Neural crest cell (in vitro differentiated cells): ENCODE data around the gene UTP11. TPM values are rescaled to one million over a fixed set of nuclear protein-coding genes. Genes with fewer than 3 reads are reported as not detected.

Source experiments
- DNase-seq: peaks from one replicate; pipeline ENCODE4 v3.0.0; 2021; ENCODE audit warnings: low read depth, mixed read lengths, low spot score
- H3K27ac Mint-ChIP-seq: one replicate; pipeline ENCODE4 v1.8.0; 2021; ENCODE audit warnings: mild to moderate bottlenecking, mixed read lengths; ENCODE audit not compliant: unreplicated experiment
- H3K27me3 Mint-ChIP-seq: 2 replicates; pipeline ENCODE4 v1.8.0; 2021; ENCODE audit warnings: low read depth, mild to moderate bottlenecking, mixed read lengths
- H3K36me3 Mint-ChIP-seq: 2 replicates; pipeline ENCODE4 v1.8.0; 2021; ENCODE audit warnings: low read depth, mild to moderate bottlenecking, mixed read lengths
- H3K4me1 Mint-ChIP-seq: 2 replicates; pipeline ENCODE4 v1.8.0; 2021; ENCODE audit warnings: mixed read lengths
- H3K4me3 Mint-ChIP-seq: one replicate; pipeline ENCODE4 v1.8.0; 2021; ENCODE audit warnings: mild to moderate bottlenecking, mixed read lengths
- H3K9me3 Mint-ChIP-seq: 2 replicates; pipeline ENCODE4 v1.8.0; 2021; ENCODE audit warnings: mixed read lengths
- total RNA-seq: library from RNA; stranded (reverse); gene quantifications from 2 replicates; pipeline ENCODE4 v1.2.1, GENCODE V29; 2021
- TF ChIP-seq, protein P1 (sequence below): fragments of 200-600 bp; sonication (generic); conservative IDR thresholded peaks from 2 replicates; pipeline ENCODE4 v1.5.0; 2021; ENCODE audit warnings: antibody characterized with exemption, mild to moderate bottlenecking

The UTP11 gene
- total RNA-seq, 1 donor from 2014 or later, result 41.2 TPM

DNA sequence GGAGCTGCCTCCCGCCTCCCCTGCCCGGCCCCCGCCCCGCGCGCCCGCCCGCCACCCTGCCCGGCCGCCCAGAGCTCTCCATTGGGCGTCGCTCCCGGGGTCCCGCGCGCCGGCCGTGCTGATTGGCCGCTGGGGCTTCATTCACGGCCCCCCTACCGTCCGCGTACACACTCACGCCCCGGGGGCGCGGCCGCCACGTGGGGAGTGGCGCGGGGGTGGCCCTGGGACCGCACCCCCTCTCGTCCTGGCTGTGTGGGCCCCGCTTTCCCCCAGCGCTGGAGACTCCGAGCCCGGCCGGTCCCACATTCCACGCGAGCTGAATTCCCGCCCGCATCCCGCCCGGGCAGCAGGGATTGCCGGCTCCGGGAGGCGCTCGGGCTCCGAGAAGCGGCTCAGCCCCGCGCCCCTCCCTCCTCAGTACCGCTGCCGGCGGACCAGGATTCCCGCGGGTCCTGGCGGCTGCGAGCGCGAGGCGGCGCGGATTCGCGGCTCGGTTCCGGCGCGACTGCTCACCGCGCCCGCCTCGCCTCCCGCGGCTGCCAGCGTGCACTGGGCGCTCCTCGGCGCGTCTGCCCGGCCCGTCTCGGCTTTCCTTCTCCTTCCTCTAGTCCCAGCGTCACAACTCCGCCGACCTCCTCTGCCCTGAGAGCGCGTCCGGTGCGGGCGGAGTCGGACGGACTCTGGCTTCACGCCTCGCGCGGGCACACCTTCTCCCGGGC is 34.5 kb downstream of the UTP11 start:
- Mint-ChIP-seq H3K27ac (no peak overlapping the region), H3K4me1 (peaks cover 53% of the 10 kb centered on the region), H3K27me3 (peaks cover 77% of the 10 kb centered on the region), H3K9me3 (no peaks in the 10 kb centered on the region), H3K4me3 (peak overlapping the region; percentile 92), H3K36me3 (peaks cover 4% of the 10 kb centered on the region)
- DNase-seq, result peak; percentile 77
- TF ChIP-seq, protein P1, sequence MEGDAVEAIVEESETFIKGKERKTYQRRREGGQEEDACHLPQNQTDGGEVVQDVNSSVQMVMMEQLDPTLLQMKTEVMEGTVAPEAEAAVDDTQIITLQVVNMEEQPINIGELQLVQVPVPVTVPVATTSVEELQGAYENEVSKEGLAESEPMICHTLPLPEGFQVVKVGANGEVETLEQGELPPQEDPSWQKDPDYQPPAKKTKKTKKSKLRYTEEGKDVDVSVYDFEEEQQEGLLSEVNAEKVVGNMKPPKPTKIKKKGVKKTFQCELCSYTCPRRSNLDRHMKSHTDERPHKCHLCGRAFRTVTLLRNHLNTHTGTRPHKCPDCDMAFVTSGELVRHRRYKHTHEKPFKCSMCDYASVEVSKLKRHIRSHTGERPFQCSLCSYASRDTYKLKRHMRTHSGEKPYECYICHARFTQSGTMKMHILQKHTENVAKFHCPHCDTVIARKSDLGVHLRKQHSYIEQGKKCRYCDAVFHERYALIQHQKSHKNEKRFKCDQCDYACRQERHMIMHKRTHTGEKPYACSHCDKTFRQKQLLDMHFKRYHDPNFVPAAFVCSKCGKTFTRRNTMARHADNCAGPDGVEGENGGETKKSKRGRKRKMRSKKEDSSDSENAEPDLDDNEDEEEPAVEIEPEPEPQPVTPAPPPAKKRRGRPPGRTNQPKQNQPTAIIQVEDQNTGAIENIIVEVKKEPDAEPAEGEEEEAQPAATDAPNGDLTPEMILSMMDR, result no peak

DNA sequence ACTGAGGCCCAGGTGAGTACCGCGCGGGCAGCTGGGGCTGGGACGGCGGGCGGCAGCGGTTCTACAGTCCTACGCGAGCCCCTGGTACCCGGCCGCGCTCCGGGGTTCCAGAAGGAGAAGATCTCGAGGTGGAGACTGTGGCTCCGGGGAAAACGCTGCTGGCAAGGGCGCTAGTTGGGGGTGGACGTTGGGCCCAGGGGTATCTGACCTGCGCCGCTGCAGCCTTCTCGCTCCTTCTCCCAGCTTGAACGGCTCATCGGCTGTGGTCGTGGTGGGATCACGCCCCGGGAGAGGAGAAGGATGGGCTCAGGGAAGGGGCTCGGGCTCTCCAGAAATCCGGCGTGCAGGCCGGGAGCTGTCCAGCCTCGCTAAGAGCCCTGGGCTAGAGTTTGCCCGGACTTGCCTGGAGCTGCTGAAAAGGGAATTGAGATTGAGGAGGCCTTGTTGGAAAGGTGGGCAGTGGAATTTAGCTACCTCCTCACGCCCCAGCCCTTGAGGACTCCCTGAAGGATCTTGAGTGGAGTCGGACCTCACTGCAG is 35.1 kb downstream of the UTP11 start:
- TF ChIP-seq, protein P1, result no peak
- no peak overlapping the region for H3K27ac Mint-ChIP-seq
- H3K4me3 Mint-ChIP-seq, result peak overlapping the region; percentile 92
- H3K27me3 Mint-ChIP-seq, result peaks cover 75% of the 10 kb centered on the region
- no peak for DNase-seq
- H3K36me3 Mint-ChIP-seq, result peaks cover 4% of the 10 kb centered on the region
- H3K9me3 Mint-ChIP-seq, result no peaks in the 10 kb centered on the region
- peaks cover 52% of the 10 kb centered on the region for H3K4me1 Mint-ChIP-seq

DNA sequence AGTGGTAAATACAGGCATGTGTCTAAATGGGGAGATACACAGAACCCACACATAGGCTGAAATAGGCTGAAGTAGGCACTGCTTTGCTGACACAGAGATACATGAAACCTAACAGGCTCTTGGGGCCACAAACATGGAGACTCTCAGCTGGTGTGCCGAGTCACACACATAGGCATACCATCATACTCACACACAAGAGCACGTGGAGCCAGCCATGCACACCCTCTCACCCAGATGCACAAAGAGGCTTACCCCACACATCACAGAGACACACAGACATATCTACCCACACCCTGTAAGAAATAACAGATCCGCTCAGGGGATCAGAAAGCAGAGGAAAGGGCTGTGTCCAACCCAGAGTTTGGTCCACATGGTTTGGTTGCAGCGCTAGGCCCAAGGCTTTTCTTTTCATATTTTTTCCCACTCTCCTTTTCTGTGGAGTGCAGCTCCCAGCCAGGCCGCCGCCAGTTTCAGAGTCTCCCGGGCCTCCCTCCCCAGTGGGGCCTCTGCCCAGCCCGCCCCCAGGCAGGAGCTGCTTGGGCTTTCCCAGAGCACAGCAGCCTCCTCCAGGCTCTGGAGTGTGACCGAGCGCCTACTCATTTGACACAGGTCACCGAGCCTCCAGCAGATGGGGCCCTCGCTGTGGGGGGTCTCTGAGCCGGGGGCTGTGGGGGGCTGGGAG is 38.0 kb downstream of the UTP11 start:
- Mint-ChIP-seq H3K9me3 (no peaks in the 10 kb centered on the region), H3K27me3 (peaks cover 56% of the 10 kb centered on the region), H3K27ac (no peak overlapping the region), H3K4me3 (peak overlapping the region; percentile 56), H3K4me1 (peaks cover 50% of the 10 kb centered on the region), H3K36me3 (no peaks in the 10 kb centered on the region)
- TF ChIP-seq, protein P1, result no peak
- DNase-seq, result peak; percentile 46

DNA sequence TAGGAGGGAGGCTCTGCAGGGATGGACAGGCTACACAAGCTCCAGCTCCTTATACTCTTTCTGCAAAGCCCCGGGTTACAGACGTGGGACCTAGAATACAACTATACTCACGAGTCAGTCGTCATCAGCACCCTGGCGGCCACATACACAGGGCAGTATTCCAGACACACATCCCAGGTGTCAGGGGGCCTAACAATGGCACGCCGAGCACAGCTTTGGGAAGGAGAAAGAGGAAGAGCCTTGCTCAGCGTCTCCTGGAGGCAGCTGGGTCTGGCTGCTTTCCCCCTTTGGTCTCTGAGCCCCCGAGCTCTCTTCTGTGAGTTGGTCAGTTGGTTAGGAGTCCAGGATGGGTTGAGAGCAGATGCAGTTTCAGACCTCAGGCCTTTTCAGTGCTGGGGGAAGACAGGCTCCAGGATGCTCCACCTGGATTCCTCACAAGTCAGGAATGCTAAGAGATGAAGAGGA is 38.6 kb downstream of the UTP11 start:
- H3K4me1 Mint-ChIP-seq, result peaks cover 56% of the 10 kb centered on the region

DNA sequence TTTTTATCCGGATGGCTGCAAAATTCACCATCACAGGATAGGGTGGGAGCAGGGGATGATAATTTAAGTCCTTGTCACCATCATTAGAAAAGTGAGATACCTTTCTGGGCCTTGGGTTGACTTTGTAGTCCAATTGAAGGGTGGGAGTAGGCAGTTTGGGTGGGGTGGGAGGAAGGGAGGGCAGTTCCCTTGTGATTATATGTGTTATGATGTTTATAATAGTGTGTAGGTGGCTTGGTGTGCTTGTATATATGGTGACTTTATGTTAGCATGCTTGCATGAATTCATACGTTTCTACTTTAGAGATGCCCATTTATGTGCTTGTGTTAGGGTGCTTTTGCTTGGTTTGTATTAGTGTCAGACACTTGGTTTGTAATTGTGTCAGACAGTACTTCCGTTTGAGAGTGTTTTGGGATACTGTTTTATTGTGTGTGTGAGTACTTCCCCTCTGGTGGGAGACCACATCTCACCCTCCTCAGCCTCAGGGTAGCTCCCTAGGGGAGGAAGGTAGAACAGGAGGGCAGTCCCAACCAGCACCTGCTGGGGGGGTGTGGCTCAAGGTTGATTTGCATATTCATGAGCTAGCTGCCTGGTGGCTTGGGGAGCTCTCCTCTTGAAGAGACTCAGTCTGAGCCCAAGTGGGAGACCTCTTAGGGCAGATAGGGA is 40.3 kb downstream of the UTP11 start:
- Mint-ChIP-seq H3K4me1 (peaks cover 52% of the 10 kb centered on the region), H3K9me3 (no peaks in the 10 kb centered on the region), H3K36me3 (no peaks in the 10 kb centered on the region), H3K27ac (no peak overlapping the region), H3K27me3 (peaks cover 46% of the 10 kb centered on the region), H3K4me3 (no peak overlapping the region)
- TF ChIP-seq, protein P1, result no peak
- DNase-seq, result no peak

More for the DNA sequence above, 38.6 kb downstream of the UTP11 start:
- peak overlapping the region; percentile 20 for H3K4me3 Mint-ChIP-seq
- H3K36me3 Mint-ChIP-seq, result no peaks in the 10 kb centered on the region
- H3K9me3 Mint-ChIP-seq, result no peaks in the 10 kb centered on the region
- DNase-seq, result no peak
- peaks cover 53% of the 10 kb centered on the region for H3K27me3 Mint-ChIP-seq
- H3K27ac Mint-ChIP-seq, result no peak overlapping the region
- TF ChIP-seq, protein P1, result no peak
